ENCODE measurements around the gene DUSP23. TPM values are rescaled to one million over a fixed set of nuclear protein-coding genes. Genes with fewer than 3 reads are reported as not detected.

Gene DUSP23
- total and polyA plus RNA-seq, 2 experiments from 2014 or later = 56.3 to 97.6 TPM

- Mint-ChIP-seq H3K36me3 (ENCODE audit: low read depth) (no peaks in the 10 kb centered on the region), H3K27me3 (ENCODE audit: insufficient read depth, low read depth, poor library complexity) (peaks cover 7% of the 10 kb centered on the region), H3K9me3 (no peaks in the 10 kb centered on the region; the same call in 1 of the 3 replicates), H3K4me3 (no peak overlapping the region), H3K27ac (no peak overlapping the region), H3K4me1 (peaks cover 14% of the 10 kb centered on the region)
- no peak for ATAC-seq
- Histone ChIP-seq H3K4me2 (no peak overlapping the region), H3K27ac (ENCODE audit: low read depth) (no peak overlapping the region), H3K27me3 (ENCODE audit: insufficient read depth) (no peaks in the 10 kb centered on the region), H3K36me3 (ENCODE audit: insufficient read depth) (no peaks in the 10 kb centered on the region), H3K4me1 (ENCODE audit: insufficient read depth) (no peaks in the 10 kb centered on the region; the same call in 1 of the 2 replicates), H3K4me3 (no peak overlapping the region), H3K79me2 (replicated peaks; ENCODE audit: insufficient read depth) (no peaks in the 10 kb centered on the region), H4K20me1 (replicated peaks; ENCODE audit: insufficient read depth) (no peaks in the 10 kb centered on the region), H3F3A (replicated peaks; ENCODE audit: low read depth) (no peaks in the 10 kb centered on the region), H3K9me2 (ENCODE audit: insufficient read depth) (no peaks in the 10 kb centered on the region), H2AFZ (no peak overlapping the region)
- DNase-seq (ENCODE audit: low spot score) = no peak
- TF ChIP-seq ETS1 (IDR thresholded peaks at IDR 0.05) = no peak
- TF ChIP-seq ZNF114 (CRISPR knock-in tag; IDR thresholded peaks at IDR 0.05) = no peak
- no peak for TF ChIP-seq EZH2phosphoT487 (IDR thresholded peaks at IDR 0.05; ENCODE audit: unreplicated experiment)
- no peak for TF ChIP-seq REST (IDR thresholded peaks at IDR 0.05; ENCODE audit: unreplicated experiment)
- TF ChIP-seq JUNB (IDR thresholded peaks at IDR 0.05; ENCODE audit: unreplicated experiment) = no peak
- no peak for TF ChIP-seq ZNF462 (CRISPR knock-in tag; IDR thresholded peaks at IDR 0.05)
- TF ChIP-seq EZH2 (IDR thresholded peaks at IDR 0.05; ENCODE audit: low read depth, unreplicated experiment) = no peak
- TF ChIP-seq ZNF331 (CRISPR knock-in tag; IDR thresholded peaks at IDR 0.05; ENCODE audit: low read depth) = no peak
- no peak for TF ChIP-seq CTCF (conservative IDR thresholded peaks at IDR 0.05; ENCODE audit: low read depth in 2 of 2)
- TF ChIP-seq STAT1 (IDR thresholded peaks at IDR 0.05; ENCODE audit: unreplicated experiment) = no peak
- TF ChIP-seq CREB1 (CRISPR knock-in tag; IDR thresholded peaks at IDR 0.05; ENCODE audit: low read depth) = no peak
- no peak for TF ChIP-seq POLR2AphosphoS5 (IDR thresholded peaks at IDR 0.05; ENCODE audit: low read depth)
- no peak for TF ChIP-seq NANOG (IDR thresholded peaks at IDR 0.05; ENCODE audit: borderline replicate concordance)
These were observed 48.0 kb downstream of the DUSP23 start for GRCh38 chr1:159828581-159829272.
